Urothelium cell line (cell line): ENCODE data around the gene ZNF865.
"Not testable (repeated sequence)": the region's sequence is repeated elsewhere in the genome, so short reads cannot be mapped to it uniquely, and the experiment has no call there.

Experiments
- DNase-seq: peaks from one replicate; pipeline ENCODE4 v3.0.0; 2011; ENCODE audit warnings: low spot score, mixed read lengths
- FAIRE-seq: peaks from 2 replicates; lab custom pipeline; 2011; peaks lifted over from hg19 to GRCh38; lab: Jason Lieb, UNC

The ZNF865 gene

DNA sequence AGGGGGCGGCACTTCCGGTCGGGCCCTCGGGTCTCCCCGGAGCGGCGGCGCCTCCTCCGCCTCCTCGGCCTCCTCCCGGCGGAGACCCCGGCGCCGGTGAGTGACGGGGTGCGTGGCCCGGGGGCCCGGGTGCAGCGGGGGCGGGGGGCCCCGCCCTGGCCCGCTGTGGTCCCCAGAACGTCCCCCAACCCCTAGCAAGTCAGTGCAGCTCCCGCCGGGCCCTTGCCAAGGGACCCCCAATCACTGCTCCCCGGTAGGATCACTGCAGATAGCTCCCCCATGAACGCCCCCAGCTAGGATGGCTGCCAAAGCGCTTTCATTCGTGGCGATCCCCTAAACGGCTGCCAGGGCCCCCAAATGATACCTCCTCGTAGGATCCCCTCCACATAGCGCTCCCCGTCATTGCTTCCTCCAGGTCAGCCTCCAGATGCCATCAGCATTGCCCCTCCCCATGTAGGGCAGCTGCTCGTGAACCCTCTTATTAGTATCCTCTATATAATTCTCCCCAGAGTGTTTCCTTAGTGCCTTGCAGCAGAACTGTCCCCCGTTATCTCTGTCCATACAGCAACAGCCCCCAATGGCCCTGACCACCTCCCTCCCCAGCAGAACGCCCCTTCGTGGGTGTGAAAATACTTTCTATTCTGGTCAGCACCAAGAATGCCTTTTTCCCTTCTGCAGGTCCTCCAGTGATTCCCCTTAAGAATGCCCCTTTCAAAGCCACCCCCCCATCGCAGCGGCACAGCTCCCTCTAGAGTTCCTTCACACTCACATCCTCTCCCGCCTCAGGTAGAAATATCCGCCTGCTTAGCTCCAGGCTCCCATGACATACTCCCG, at the start of gene ZNF865:
ZNF865 (plus strand) TSS at position 11 of the 834 bp plus-strand sequence. CDS start 7,972 bp downstream, outside the sequence.
- peak; percentile 77 for DNase-seq
- FAIRE-seq: peak; percentile 81

DNA sequence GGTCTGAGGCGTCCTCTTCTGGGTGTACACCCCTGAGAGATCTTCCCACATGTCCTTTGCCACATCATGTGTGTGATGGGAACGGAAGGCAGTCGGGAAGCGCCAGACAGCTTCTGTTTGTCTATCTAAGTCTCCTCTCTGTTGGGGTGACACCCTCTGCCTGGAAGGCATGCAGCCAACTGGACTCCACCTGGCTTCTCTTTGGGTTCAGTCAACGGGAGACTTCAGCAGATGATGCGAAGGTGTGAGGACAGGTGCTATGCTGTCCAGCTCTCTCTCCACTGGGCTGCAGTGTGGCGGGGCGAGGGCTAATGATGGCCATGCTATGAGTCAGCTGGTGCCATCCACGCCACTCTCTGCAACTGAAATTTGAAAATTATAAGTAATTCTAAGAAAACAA, 45.8 kb upstream of the ZNF865 start:
- DNase-seq (no peak), FAIRE-seq (no peak)

DNA sequence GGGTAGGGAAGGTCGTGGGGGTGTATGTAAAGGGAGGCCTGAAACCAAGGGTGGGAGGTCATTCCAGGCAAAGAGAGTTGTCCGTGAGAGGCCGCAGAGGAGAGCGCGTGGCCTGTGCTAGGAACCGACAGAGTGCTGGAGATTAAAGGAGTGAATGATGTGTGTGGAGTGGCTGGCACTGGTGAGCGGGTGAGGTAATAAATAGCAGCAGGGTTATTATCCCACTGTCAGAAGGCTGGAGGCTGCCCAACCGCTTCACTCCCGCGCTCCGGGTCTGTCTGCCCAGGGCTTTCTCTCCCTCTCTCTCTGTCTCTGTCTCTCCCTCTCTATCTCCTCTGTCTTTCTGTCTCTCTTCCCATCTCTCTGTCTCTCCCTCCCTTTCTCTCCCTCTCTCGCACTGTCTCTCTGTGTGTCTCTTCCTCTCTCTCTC, 42.2 kb upstream of the ZNF865 start:
- DNase-seq (no peak), FAIRE-seq (no peak)

DNA sequence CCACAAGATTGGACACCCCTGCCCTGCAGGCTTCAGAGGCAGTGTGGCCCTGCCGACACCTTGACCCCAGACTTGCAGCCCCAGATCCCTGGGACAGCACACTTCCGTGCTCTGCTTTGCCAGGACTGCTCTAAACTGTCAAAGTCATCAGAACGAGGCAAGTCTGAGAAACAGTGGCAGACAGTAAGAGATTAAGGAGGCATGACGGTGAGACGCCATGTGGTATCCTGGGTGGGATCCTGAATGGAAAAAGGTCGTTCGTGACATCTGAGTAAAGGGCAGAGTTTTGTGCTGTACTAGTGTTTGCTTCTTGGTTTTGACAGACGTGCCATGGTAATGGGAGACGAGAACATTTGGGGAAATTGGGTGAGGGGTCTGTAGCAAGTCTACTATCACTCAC, 38.6 kb upstream of the ZNF865 start:
- no peak for DNase-seq
- FAIRE-seq: no peak

DNA sequence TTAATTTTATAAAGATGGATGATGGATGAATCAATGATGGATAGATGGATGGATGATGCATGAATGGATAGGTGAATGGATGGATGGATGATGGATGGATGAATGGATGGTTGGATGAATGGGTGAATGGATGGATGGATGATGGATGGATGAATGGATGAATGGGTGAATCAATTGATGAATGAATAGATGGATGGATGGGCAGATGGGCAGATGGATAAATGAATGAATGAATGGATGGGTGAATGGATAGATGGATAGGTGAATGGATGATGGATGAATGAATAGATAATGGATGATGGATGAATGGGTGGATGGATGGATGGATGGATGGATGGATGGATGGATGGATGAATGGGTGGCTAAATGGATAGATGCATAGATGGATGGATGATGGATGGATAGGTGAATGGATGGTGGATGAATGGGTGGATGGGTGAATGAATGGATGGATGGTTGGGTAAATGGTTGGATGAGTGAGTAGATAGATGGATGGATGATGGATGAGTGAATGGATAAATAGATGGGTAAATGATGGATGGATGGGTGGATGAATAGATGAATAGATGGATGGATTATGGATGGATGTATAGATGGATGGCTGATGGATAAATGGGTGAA, 37.6 kb upstream of the ZNF865 start:
- FAIRE-seq (peak; percentile 48), DNase-seq (no peak)

DNA sequence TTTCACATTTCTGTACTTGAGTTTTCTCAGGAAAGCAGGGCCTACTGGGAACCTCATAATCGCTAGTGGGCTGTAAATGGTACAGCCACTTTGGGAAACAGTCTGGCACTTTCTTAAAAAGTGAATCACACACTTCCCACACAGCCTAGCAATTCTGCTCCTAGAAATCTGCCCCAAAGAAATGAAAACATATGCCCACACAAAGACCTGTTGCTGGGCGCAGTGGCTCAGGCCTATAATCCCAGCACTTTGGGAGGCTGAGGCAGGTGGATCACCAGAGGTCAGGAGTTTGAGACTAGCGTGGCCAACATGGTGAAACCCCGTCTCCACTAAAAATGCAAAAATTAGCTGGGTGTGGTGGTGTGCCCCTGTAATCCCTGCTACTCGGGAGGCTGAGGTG, 36.0 kb upstream of the ZNF865 start:
- DNase-seq, FAIRE-seq: not testable (repeated sequence)

DNA sequence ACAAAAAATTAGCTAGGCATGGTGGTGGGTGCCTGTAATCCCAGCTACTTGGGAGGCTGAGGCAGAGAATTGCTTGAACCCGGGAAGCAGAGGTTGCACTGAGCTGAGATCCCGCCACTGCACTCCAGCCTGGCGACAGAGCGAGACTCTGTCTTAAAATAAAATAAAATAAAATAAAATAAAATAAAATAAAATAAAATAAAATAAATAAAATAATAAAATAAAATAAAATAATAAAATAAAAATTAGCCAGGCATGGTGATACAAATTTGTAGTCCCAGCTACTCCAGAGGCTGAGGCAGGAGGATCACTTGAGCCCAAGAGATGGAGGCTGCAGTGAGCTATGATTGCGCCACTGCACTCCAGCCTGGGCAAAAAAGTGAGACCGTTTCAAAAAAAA, 31.5 kb upstream of the ZNF865 start:
- DNase-seq, FAIRE-seq: not testable (repeated sequence)

DNA sequence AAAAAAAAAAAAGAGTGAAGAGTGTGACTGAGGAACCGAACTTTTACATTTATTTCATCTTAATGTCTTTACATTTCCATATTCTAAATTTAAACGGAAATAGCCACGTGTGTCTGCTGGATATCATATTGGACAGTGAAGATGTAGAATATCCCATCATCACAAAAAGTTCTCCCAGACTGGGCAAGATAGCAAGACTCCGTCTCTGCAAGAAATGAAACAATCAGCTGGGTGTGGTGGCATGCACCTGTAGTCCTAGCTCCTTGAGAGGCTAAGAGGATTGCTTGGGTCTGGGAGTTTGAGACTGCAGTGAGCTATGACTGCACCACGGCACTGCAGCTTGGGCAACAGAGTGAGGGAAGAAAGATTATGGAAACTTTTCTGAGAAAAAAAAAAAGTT, 28.7 kb upstream of the ZNF865 start:
- FAIRE-seq (no peak), DNase-seq (no peak)

DNA sequence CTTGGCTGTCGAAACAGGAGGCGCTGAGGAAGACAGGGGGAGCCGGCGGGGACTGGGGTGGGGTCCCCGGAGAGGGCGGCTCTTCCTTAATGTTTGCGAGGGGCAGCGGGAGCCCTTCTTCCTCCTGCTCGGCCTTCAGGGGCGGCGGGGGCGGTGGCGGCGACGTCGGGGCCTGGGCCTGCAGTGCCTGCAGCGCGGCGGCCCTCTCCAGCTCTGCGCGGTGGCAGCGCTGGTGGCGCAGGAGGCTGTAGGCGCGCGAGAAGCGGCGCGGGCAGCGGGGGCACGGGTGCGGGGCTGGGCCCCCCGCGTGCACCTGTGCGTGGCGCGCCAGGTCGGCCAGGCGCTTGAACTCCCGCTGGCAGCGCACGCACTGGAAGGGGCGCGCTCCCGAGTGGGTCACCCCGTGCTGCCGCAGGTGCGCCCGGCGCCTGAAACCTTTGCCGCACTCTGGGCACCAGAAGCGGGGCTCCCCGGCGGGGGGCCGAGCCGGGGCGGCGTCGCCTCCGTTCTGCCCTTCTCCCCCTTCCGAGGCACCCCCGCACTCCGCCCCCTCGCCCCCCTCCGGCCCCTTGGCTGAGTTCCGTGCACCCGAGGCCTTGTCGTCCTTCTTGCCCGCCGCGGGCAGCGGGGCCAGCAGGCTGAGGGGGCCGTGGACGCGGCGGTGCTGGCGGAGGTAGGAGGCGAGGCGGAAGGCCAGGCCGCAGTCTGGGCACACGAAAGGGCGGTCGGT, 27.3 kb upstream of the ZNF865 start:
- no peak for FAIRE-seq
- no peak for DNase-seq

DNA sequence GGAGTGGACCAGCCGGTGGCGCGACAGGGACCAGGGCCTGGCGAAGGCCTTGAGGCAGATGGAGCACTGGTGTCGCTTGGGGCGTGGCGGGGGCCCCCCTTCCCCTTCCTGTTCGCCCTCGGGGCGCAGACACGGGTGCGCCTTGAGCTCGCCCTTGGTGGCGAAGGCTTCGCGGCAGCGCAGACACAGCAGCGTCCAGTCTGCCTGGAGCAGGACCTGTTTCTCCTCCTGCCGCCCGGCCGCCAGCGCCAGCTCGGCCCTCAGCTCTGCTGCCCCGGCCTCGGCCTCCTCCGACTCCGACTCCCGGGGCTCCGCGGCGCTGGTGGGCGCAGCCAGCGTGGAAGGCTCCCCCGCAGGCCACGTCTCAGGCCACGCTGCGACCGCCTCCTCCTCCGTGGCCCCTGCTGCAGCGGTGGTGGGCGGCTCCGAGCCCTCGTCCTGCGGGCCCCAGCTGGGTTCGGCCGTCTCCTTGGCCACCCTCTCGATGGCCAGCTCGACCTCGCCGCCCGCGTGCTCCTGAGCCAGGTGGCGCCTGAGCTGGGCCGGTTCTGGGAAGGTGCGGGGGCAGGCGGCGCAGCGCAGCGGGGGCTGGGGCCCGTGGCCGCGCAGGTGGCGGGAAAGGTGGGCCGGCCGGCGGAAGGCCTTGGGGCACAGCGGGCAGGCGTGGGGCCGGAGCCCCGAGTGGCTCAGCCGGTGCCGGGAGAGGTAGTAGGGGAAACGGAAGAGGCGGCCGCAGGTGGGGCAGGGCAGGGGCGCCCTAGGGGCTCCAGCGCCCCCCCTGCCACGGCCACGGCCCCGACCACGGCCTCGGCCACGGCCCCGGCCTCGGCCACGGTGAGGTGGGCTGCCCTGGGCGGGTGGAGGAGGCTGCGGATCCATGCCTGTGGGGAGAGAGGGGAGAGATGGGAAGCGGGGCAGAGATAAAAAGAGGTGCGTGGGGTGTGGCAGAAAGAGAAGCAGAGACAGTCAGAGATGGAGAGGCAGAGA, 26.4 kb upstream of the ZNF865 start:
- FAIRE-seq (no peak), DNase-seq (no peak)

DNA sequence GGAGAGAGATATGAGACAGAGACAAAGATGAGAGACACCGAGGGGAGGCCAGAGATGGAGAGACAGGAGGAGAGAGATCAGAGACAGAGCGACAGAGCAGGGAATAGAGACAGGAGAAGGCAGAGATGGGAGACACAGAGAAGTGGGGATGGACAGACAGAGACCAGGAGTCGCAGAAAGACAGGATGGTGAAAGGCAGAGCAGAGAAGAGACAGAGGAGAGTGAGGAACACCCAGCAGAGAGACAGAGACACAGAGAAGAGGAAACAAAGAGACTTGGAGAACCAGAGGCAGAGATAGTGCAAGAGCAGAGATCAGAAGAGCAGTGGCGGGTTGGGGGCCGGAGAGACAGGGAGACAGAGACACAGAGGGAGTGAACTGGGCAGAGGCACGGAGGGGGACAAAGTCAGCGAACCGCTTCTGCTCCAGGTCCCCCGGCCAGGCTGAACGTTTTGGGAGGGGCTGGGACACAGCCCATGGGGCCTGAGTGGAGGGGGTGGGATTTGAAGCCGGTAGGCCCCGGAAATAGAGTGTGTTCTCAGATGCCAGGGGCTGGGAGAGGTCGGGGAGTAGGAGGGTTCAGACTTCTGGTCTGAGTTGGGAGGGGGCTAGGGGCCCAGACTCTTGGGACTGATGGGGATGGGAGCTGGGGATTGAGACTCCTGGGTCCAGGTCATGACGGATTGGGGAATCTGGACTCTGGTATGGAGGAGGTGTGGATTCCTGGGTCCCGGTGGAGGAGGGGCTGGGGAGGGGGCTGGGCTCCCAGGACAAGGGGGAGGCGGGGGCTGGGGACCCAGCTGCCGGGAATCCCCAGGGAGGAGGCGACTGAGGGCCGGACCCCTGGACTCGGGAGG, 25.5 kb upstream of the ZNF865 start:
- DNase-seq (peak; percentile 30), FAIRE-seq (no peak)

DNA sequence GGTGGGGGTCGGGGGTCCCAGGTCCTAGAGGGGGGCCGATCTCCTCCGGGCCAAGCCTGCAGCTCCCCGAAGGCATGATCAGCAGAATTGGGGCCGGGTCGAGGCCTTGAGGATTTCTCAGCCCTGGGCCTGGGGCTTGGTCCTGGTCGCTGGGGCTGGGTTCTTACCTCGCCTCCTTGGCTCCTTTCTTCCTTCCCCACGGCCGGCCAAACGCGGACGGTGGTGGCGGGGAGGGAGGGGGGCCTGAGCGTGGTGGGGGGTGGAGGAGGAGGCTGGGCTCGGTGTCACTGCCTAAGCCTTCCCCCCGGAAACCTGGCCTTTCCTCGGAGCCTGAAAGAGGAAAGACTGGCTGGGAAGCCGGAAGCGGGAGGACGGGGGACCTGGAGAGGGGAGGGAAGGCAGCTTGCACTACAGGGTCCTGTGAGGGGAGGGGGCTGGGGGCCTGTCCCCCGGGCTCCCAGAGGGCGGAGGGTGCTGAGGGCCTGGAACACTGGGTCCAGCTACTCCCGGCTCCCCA, 24.8 kb upstream of the ZNF865 start, which contains the start of gene ZNF579:
ZNF579 (minus strand) TSS at position 221 of the 517 bp plus-strand sequence. CDS start 1,209 bp downstream, outside the sequence.
- FAIRE-seq (peak; percentile 76), DNase-seq (peak; percentile 81)

DNA sequence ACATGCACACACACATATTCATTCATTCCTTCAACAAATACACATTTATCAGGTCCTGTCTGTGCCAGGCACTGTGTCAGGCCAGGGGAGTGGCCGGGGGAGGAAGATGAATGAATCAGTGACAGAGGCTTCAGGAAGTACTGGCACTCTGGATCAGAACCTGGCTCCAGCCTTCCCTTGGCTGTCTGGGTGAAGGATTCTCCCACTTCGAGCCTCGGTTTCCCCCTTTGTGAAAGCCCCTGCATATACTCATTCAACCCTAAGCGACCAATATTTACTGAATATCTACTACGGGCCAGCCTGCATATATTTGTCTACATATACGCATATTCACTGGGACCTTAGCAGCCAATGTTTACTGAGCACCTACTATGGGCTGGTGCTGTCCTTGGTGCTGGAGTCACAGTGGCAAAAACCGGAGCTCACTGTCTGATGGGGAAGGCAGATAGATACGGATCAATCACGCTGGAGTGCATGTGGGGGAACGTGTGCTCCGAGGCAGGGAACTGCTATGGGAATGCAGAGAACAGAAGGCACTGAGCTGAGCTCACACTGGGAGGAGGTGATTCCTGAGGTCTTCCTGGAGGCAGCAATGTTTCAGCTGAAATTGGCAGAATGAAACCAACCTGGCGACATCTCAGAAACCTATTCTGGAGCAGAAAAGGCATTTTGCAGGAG, 24.2 kb upstream of the ZNF865 start:
- no peak for DNase-seq
- FAIRE-seq: no peak

DNA sequence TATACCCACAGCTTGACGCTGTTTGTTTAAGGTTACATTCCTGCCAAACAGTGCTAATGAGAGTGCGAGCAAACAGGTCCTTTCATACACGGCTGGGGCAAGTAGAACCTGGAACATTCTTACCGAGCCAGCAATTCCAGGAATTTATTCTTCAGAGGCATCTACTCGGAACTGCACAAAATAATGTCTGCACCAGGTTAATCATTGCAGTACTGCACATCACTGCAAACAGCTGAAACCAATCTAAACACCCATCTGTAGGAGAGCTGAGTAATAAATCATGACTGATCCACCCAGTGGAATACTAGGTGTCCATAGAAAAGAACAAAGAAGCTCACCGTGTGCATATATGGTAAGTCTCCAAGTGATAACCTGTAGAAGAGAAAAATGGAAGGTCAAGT, 23.6 kb upstream of the ZNF865 start:
- no peak for FAIRE-seq
- DNase-seq: no peak

DNA sequence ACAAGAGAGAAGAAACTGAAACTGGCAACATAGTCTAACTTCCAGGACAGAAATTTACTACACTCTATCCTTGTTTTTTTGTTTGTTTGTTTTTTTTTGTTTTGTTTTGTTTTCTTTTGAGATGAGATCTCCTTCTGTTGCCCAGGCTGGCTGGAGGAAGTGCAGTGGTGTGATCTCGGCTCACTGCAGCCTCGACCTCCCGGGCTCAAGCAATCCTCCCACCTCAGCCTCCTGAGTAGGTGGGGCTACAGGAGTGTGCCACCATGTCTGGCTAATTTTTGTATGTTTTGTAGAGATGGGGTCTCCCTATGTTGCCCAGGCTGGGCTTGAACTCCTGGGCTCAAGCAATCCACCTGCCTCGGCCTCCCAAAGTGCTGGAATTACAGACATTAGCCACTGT, 23.2 kb upstream of the ZNF865 start:
- not testable (repeated sequence) for DNase-seq, FAIRE-seq

DNA sequence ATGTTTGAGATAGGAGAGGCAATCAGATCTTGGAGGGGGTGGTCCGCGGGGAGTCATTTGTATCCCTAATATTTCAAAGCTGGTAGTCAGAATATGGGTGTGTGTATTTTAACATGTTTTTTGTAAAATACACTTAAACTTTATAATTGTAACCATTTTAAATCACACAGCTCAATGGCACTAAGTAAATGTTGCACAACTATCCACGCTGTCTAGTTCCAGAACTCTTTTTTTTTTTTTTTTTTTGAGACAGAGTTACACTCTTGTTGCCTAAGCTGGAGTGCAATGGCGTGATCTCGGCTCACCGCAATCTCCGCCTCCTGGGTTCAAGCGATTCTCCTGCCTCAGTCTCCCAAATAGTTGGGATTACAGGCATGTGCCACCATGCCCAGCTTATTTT, 21.6 kb upstream of the ZNF865 start:
- FAIRE-seq, DNase-seq: not testable (repeated sequence)

DNA sequence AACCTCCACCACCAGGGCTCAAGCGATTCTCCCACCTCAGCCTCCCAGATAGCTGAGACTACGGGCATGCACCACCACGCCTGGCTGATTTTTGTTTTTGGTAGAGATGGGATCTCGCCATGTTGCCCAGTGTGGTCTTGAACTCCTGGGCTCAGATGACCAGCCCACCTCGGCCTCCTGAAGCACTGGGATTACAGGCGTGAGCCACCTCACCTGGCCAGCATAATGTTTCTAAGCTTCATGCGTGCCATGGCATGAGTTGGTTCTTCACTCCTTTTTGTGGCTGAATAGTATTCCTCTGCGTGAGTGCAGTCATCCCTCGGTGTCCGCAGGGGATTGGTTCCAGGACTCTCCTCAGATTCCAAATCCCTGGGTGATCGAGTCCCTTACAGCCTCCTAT, 20.6 kb upstream of the ZNF865 start:
- no peak for FAIRE-seq
- DNase-seq: no peak

DNA sequence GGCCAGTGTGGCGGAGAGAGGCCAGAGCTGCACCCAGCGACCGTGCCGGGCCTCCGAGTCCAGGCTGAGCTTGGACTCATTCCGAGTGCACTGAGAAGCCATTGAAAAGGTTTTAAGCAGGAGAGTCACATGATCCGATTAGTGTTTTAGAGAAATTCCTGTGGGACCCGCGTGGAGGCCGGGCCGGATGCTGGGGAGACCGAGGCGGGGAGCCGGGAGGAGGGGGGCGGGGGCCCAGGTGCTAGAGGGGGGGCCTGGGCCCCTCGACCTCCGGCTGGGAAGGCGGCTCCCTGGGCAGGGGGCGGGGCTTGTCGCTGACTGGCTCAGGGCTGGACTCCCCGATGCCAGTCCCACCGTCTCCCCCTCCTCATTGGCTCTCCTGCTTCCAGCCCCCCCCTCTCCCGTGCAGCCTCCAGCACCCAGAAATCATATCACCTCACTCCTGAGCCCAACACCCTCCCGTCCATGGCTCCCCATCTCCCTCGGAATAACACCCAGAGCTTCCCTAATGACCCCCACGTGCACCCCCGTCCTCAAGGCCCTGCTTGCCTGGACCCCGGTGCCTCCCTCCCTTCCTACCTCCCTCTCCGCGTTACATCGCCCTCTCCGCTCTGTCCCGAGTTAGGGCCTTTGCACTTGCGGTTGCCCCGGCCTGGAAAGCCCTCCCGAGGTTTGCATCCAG, 19.6 kb upstream of the ZNF865 start:
- peak; percentile 78 for FAIRE-seq
- peak; percentile 87 for DNase-seq
